Measurements from ENCODE around the gene CHCHD6. TPM values are rescaled to one million over a fixed set of nuclear protein-coding genes. Genes with fewer than 3 reads are reported as not detected.

CHCHD6 gene
- total and polyA plus RNA-seq, 2 donors (not counting 3 experiments of a cell fraction or from before 2014, with no cell fraction given), result 8.4 to 10.1 TPM

- CTCF ChIA-PET, result interaction anchor here (1.1 kb wide), 1 partner anchor 54 kb away, joined by 3 read pairs; no protein-coding TSS in a partner anchor
- Histone ChIP-seq H3K9me3 (replicated peaks; ENCODE audit: control insufficient read depth, insufficient read depth, low read length) (no peaks in the 10 kb centered on the region), H3K27me3 (ENCODE audit: control insufficient read depth in 2 of 2, insufficient read depth in 2 of 2, low read length in 2 of 2) (no peaks in the 10 kb centered on the region), H3K9me1 (replicated peaks; ENCODE audit: control insufficient read depth, extremely low read depth, insufficient read depth, low read length) (no peaks in the 10 kb centered on the region), H3K27ac (ENCODE audit: insufficient read depth, low read depth, low read length) (no peak overlapping the region), H3K4me1 (ENCODE audit: control insufficient read depth, extremely low read depth, insufficient read depth, low read length) (no peaks in the 10 kb centered on the region), H3K36me3 (ENCODE audit: control insufficient read depth in 2 of 2, extremely low read depth in 1 of 2, insufficient read depth in 2 of 2, low read length in 2 of 2) (no peaks in the 10 kb centered on the region), H2AFZ (ENCODE audit: low read depth, low read length) (no peak overlapping the region), H3K4me2 (ENCODE audit: insufficient read depth, low read length) (no peak overlapping the region), H3K4me3 (replicated peaks in 1 of 3; ENCODE audit: insufficient read depth in 1 of 3, low read depth in 1 of 3, low read length in 3 of 3) (no peak overlapping the region), H3K9ac (replicated peaks; ENCODE audit: extremely low read depth, insufficient read depth, low read length) (no peak overlapping the region), H3K79me2 (ENCODE audit: control insufficient read depth, insufficient read depth, low read length) (no peaks in the 10 kb centered on the region), H4K20me1 (replicated peaks; ENCODE audit: control insufficient read depth, extremely low read depth, insufficient read depth, low read length) (peaks cover 5% of the 10 kb centered on the region)
- no peak for FAIRE-seq
- BruUV-seq (replicated peaks), result no TSS peak
- intact Hi-C loops (cut with micrococcal nuclease) (no loop called here), dilution Hi-C loops (cut with MboI; ENCODE audit: extremely low pct_ligation_motif_present, low sequenced_read_pairs) (no loop called here)
- no peak for DNase-seq (ENCODE audit: low read depth, low spot score)
- POLR2A ChIA-PET, result no interaction called here
- no peak for TF ChIP-seq POLR2A (IDR thresholded peaks at IDR 0.05; ENCODE audit: low read depth, low read length)
- TF ChIP-seq POLR2AphosphoS5 (IDR thresholded peaks at IDR 0.05; ENCODE audit: insufficient read depth, low read depth, low read length), result no peak
- TF ChIP-seq GATA2 (IDR thresholded peaks at IDR 0.05; ENCODE audit: insufficient read depth, insufficient read length, low read depth, low read length), result no peak
- TF ChIP-seq JUN (IDR thresholded peaks at IDR 0.05; ENCODE audit: borderline replicate concordance, insufficient read depth, insufficient read length, low read depth), result no peak
- TF ChIP-seq CTCF (IDR thresholded peaks at IDR 0.05; ENCODE audit: extremely low read depth in 1 of 2, insufficient read depth in 1 of 2, low read depth in 1 of 2, low read length in 2 of 2), result no peak
- no peak for TF ChIP-seq MYC (IDR thresholded peaks at IDR 0.05; ENCODE audit: low read depth, low read length)
- no peak for TF ChIP-seq FOS (IDR thresholded peaks at IDR 0.05; ENCODE audit: borderline replicate concordance, insufficient read depth, low read length)
- no peak for TF ChIP-seq MAX (IDR thresholded peaks at IDR 0.05; ENCODE audit: insufficient read depth, insufficient read length)
- TF ChIP-seq EZH2 (IDR thresholded peaks at IDR 0.05; ENCODE audit: borderline replicate concordance, low read depth, low read length, severe bottlenecking), result no peak
Observed at GRCh38 chr3:126848991-126849390, 145.0 kb downstream of the CHCHD6 start.

Data from endothelial cell of umbilical vein (primary cell).